ENCODE measurements around the gene MELK.

The MELK gene

DNA sequence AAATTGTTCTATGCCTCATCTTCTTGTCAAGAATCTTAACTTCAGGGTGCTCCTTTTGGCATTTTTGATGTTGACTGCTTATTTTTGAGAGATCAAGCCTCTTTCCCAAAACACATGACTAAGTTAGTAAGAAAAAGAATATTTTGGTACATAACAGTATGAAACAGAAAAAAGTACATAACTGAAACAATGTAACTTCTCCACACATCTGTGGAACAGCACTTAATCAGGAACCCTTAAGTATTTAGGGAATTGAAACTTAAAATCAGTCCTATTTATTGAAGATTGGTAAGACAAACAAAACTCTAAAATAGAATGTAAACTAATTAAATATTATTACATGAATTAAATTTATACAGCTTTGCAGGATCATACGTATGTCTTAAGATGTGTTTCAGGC lies 103.4 kb downstream of the MELK start:
- no peak for DNase-seq (ENCODE audit: low spot score)

- DNase-seq (ENCODE audit: low spot score), result no peak
Observed at GRCh38 chr9:36676778-36677485, 104.2 kb downstream of the MELK start.

DNA sequence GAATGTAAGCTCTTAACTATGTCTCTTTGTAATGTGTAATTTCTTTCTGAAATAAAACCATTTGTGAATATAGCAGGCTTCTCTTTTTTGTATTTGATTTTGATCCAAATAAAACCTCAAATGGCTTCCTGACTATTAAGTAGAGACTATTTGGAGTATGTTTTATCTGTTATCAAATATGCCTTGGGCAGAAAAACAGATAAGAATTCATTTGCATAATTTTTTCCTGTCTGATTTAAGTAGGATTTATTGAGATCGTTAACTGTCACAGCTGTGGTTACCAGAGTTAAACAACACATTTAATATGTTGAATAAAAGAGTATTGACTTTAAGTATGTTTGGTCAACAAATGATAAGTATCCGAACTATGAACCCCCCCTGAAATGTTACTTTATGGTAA lies 104.9 kb downstream of the MELK start:
- DNase-seq (ENCODE audit: low spot score), result no peak

- DNase-seq (ENCODE audit: low spot score), result no peak
Observed at GRCh38 chr9:36679710-36680109, 107.0 kb downstream of the MELK start.

DNA sequence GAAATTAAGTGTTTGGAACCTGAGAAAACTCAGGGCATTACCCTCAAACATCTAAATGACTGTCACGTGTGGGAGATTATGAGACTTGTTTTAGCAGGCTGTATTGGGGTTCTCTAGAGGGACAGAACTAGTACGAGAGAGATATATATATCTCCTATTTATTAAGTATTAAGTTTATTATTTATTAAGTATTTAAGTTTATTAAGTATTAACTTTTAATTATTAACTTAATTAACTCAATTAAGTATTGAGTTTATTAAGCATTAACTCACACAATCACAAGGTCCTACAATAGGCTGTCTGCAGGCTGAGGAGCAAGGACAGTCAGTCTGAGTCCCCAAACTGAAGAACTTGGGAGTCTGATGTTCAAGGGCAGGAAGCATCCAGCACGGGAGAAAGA lies 113.8 kb downstream of the MELK start:
- no peak for DNase-seq (ENCODE audit: low spot score)

GRCh38 chr9:36690412-36691168 lies 117.9 kb downstream of the MELK start:
- DNase-seq (ENCODE audit: low spot score), result no peak

DNA sequence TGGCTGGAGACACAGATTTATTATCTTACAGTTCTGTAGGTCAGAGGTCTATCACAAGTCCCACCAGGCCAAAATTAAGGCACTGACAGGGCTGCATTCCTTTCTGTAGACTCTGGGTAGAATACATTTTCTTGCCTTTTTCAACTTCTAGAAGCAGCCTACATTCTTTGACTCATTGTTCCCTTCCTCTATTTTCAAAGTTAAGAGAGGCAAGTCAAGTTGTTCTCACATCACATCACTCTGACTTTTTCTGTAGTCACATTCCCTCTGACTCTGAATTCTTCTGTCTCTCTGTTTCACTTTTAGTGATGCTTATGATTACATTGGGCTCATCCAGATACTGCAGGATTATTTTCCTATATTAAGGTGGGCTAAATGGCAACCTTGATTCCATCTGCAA lies 119.0 kb downstream of the MELK start:
- DNase-seq (ENCODE audit: low spot score), result no peak

DNA sequence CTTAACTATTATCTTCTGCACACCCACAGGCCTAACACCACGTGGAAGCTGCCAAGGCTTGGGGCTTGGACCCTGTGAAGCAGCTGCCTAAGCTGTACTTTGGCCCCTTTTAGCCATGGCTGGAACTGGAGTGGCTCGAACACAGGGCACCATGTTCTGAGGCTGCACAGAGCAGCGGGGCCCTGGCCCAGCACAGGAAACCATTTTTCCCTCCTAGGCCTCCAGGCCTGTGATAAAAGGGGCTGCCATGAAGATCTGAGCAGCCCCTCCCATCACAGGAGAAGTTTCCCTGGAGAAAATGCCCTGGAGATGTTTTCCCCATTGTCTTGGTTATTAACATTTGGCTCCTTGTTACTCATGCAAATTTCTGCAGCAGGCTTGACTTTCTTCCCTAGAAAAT lies 126.3 kb downstream of the MELK start:
- no peak for DNase-seq (ENCODE audit: low spot score)

DNA sequence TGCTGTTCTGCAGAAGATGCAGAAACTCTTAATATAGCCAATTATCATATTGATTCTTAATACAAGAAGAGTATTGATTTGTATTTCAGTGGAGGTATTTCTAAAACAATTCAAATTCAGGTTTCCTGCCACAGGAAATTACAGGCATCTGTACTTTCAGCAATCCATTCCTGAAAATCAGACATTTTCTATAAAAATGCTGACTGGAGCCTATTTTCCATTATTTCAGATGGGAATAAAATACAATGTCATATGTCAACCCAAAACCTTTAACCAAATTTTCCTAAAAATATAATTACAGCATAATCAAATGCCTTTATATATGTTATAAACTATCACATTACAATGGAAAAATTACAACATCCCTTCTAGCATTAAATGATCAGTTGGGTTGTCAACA lies 131.5 kb downstream of the MELK start:
- DNase-seq (ENCODE audit: low spot score), result no peak

- DNase-seq (ENCODE audit: low spot score), result no peak
Observed at GRCh38 chr9:36713515-36714490, 141.1 kb downstream of the MELK start.

GRCh38 chr9:36716496-36716895 lies 143.8 kb downstream of the MELK start:
- DNase-seq (ENCODE audit: low spot score), result no peak

DNA sequence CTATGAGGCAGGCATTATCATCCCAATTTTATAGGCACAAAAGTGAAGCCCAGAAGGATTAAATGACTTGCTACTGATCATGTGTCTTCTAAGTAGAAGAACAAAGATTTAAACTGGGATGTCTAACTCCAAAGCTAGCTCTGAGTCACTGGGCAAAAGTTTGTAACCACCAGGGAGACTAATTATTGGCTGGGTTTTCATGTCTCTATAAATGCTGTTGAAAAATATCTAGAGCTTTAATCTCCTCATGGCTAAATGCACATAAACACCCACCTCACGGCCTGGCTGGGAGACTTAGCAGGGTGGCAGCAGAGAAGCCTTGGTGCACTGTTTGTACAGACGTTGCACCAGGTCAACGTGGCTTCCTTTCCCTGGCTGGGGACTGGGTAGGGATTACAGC lies 144.6 kb downstream of the MELK start:
- DNase-seq (ENCODE audit: low spot score), result no peak

GRCh38 chr9:36718612-36719011 lies 145.9 kb downstream of the MELK start:
- no peak for DNase-seq (ENCODE audit: low spot score)

DNA sequence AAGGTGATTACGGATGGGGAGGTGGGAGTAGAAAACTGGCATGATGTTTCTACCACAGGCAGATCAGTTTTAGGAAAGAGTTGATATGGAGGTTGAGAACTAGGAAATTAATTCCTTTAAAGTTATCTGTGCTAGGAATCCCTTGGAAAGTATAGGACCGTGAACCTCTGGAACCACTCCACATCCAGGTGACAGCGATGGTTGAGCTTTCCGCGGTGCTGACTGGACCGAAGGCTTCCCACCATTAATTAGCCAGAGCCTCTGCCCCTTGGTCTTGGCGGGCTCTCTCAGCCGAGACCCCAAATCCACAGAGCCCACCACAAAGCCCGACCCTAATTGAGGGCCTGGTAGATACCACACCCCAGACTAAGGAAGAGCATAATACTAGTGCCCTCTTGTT lies 147.3 kb downstream of the MELK start:
- no peak for DNase-seq (ENCODE audit: low spot score)

DNA sequence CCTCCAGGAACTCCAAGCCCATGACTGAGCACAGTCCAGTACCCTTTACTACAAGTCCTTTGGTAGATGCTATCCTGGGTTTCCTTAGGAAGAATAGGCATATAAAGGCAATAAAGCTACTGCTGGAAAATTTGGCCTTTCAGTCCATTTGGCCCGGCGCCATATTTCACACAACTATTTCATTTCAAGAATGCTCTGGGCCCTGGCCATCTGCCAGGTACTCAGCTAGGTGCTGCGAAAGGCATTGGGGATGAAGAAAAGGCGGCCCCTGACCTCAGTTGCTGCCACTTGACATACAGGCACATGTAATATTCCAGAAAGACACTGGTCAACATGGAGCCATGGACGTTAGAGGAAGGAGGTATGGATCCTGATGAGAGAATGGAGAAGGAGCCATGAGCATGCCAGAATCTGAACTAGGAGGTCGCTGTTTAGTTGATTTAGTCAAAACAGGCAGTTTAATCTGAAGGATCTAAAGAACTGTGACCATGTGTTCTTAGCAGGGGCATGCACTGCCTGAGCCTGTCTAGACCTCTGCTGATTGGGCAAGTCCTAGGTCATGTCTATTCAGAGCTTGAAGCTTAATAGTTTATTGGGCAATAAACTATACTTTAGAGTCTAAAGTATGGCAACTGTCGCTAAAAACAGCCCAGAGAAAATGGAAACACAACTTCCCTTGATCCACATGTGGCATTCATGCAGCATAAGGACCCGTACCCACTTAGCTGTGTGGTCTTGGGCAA lies 149.3 kb downstream of the MELK start:
- DNase-seq (ENCODE audit: low spot score), result no peak

GRCh38 chr9:36725777-36726356 lies 153.2 kb downstream of the MELK start:
- DNase-seq (ENCODE audit: low spot score), result peak; percentile 67
